ENCODE measurements around the gene ADCYAP1R1. TPM values are rescaled to one million over a fixed set of nuclear protein-coding genes. Genes with fewer than 3 reads are reported as not detected.

Gene ADCYAP1R1
- total RNA-seq, 2 donors from 2014 or later, result 0.31 to 1.5 TPM

DNA sequence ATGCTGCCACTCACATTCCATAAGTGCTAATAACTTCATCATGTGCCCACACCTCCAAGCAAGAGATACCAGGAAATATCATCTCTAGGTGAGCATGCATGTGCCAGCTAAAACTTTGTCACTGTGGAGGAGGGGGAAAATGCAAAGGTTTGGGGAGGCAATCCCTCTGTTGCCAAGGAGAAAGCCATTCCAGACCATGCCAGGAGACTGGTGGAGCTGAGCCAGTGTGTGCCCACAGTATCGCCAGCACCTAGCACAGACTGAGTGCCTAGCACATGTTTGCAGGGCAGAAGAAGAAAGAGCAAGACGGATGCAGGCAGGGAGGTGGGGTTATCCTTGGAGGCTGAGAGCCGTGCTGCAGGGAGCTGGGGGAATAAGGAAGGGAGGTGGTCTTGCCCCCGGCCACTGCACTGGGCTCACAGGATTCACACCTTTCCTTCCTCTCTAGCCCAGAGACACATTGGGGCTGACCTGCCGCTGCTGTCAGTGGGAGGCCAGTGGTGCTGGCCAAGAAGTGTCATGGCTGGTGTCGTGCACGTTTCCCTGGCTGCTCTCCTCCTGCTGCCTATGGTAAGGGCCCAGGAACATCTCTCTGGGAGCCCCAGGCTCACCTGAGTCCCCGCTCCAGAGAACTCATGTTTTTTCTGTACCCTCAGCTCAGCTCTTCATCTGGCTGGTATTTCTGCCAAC, 10.8 kb downstream of the ADCYAP1R1 start:
- intact Hi-C loops (cut with DNase I, micrococcal nuclease), result no loop called here
- ATAC-seq (no peak), DNase-seq (no peak)

DNA sequence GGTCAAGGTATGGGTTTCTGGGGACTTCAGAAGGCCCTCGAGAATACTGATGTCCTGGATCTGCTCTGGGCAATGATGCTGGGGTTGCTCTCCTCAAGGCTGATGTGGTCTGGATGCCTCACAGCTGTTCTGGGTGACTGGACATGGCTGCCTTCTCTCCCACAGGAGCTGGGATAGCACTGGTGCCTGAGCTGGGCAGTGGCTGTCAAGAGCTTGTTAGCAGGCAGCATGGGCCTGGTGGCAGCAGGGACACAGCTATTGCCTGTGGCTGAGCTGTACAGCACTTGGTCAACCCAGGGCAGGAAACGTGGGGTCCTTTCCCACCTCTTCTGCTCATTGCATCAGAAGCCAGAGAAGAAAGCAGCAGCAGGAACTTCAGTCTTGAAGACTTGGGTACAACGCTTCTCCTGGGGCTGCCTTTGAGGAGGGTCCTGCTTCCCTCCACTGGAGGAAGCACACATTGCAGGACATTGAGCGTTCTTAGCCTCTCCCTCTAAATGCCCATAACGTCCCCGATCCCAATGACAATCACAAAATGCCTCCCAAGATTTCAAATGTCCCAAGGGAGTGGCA, 13.0 kb downstream of the ADCYAP1R1 start:
- intact Hi-C loops (cut with DNase I, micrococcal nuclease), result no loop called here
- no peak for ATAC-seq

DNA sequence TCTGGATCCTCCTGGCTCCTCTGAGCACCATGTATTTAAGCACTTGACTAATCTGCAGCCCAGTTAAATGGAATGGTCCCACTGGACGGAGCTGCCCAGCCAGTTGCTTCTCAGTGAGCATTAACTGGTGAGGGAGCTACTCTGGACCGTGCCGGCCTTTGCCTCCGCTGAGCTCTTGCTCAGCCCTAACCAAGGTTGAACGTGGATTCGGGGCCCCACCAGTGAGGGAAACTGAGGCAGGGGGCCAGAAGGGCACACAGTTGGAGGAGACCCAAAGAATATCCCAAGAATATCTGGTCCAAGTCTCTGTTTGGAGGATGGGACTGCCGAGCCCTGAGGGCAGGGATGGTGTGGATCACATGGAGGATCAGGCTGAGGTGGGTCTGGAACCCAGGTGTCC, 13.7 kb downstream of the ADCYAP1R1 start:
- no peak for ATAC-seq
- intact Hi-C loops (cut with DNase I, micrococcal nuclease), result no loop called here
- DNase-seq, result no peak

More for the DNA sequence above, 13.0 kb downstream of the ADCYAP1R1 start:
- no peak for DNase-seq

DNA sequence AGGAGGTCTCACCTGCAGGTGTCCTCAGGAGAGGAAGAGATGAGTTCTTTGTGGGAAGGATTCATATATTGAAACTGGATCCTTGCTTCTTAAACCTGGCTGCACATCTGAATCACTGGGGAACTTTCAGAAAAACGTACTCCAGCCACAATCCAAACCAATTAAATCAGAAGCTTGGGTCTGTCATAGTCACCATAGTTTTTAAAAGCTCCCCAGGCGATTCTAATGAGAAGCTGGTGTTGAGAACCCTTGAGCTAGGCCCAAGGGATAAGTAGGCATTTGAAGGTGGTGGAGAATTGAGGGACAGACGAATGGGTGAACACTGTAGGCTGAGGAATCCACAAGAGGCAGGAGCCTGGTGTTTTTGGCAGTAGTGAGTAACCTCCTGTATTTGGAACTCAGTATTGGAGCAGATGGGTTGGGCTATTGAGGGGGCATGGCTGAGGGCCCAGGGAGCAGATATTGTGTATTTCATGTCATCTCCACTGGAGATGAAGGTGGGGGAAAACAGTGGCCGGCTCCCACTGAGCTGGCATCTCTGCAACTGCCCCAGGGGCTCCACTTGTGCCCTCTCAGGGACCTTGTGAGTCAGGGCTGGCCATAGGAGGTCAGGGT, 14.5 kb downstream of the ADCYAP1R1 start:
- DNase-seq (no peak), ATAC-seq (no peak)
- intact Hi-C loops (cut with DNase I, micrococcal nuclease), result no loop called here

DNA sequence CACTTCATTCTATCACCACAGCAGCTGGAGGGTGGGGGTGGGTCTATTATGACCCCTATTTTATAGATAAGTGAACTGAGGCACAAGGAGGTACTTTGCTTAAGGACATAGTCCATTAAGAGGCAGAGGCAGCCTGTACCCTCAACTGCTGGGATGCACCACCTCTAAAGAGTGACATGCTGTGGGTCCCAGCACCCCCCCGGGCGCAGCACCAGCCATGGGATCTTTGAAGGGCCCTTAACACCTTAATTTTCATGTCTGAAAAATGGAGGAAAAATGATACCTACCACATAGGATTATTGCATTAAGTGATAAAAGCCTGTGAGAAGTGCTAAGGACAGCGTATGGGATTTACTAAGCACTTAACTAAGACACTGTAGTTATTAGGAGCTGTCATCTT, 15.4 kb downstream of the ADCYAP1R1 start:
- DNase-seq, result no peak
- ATAC-seq, result no peak
- intact Hi-C loops (cut with DNase I, micrococcal nuclease), result no loop called here

DNA sequence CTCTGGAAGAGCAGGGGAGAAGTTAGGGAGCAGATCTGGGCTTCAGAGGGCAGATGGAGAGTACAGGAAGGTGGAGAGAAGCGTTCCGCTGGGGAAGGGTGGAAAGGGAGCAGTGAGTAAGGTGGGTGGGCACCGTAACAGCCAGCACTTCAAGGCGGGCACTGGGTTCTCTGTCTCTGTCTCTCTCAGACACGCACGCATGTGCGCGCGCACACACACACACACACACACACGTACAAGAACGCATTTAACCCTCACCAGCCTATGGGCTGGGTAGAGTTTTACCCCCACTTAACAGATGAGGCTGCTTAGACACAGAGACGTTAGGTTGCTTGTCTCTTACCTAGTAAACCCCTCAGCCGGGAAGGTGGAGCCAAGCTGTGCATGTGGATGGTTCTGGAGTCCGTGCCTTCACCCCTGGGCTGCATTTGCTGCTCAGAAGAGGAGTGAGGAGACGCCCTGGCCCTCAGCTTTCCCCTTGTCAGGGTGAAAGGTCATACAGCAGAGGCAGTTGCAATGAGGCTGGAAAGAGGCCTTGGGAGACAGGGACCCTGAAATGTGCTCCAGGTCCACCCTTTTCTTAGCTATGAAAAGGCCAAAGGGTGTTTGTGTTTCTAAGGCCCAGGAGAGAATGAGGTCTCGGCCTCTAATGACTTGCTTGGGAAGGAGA, 16.0 kb downstream of the ADCYAP1R1 start:
- peak in 1 of 2 donors; percentile 13 for DNase-seq

DNA sequence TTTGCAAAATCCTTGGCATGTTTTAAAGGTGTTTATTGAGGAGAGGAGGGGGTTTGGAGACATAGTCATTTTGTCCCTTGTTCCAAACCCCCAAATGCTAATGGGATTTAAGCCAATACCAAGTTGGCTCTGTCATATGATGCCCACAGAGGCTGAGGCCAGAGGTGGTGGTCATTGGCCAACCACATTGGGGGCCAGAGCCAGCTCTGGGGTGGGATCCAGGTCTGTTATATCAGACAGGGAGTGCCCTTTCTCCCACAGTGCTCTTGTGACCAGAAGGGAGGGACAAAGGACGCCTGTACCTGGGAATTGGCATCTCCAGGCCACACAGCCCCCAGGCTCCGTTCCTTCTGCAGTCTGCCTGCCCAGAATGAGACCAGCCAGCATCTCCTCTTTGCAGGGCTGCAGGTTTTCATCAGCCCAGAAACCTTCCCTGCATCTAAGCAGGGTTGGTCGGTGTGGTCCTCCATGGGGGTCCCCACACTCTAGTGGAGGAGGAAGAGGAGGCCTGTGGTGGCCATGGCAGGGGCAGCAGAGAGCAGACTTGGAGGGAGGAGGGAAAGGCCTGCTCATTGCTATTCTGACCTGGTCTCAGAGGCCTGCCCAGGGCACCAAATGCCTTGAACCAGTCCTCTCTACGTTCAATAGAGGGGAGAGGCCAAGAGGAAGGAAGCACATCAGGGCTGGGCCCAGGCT, 17.9 kb downstream of the ADCYAP1R1 start:
- intact Hi-C loops (cut with DNase I, micrococcal nuclease), result no loop called here
- no peak for DNase-seq
- ATAC-seq, result no peak

More for the DNA sequence above, 16.0 kb downstream of the ADCYAP1R1 start:
- no peak for ATAC-seq
- intact Hi-C loops (cut with DNase I, micrococcal nuclease), result no loop called here

DNA sequence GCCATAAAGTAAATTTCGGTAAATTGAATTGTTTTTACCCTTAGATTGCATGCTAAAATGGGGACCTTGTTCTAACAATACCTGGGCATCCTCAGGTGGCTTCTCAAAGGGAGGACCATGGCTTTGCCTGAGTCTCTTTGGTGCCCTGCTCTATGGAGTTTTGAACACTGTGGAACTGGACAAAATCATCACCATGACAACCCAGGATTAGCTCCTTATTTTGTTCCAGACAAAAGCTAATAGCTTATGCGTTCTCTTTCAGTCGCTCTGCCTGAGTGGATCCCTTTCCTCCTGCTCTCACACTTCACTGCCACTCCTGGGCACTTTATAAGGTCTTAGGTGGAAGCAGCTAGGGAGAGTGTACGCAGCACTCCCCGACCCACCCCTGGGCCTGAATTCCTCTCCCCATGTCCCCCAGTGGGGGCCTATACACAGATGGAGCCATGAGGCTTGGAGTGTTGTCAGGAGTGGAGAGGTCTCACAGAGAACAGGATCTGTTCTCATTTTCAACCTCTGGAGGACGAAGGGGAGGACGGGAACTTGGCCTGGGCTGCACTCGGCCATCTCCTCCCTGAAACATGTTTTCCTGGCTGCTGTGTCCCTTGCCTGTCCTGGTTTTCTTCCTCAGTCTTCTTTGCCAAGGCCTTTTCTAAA, 19.0 kb downstream of the ADCYAP1R1 start:
- DNase-seq (no peak), ATAC-seq (no peak)
- intact Hi-C loops (cut with DNase I, micrococcal nuclease), result no loop called here

DNA sequence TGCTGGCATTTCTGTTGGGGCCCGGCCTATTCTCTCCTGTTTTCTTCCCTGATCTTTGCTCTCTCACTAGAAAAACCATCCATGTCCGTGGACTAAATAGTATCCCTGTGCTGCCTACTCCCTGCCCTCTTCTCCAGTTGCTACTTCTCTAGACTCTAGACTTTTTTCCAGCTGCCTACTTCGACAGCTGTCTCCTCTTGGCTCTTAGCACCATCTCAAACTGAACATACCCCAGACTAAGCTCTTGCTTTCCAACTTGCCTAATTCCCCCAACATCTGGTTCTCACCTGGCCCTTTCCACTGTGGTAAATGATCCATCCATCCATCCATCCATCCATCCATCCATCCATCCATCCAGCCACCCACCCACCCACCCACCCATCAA, 19.5 kb downstream of the ADCYAP1R1 start:
- ATAC-seq (no peak), DNase-seq (no peak)
- intact Hi-C loops (cut with DNase I, micrococcal nuclease), result no loop called here

DNA sequence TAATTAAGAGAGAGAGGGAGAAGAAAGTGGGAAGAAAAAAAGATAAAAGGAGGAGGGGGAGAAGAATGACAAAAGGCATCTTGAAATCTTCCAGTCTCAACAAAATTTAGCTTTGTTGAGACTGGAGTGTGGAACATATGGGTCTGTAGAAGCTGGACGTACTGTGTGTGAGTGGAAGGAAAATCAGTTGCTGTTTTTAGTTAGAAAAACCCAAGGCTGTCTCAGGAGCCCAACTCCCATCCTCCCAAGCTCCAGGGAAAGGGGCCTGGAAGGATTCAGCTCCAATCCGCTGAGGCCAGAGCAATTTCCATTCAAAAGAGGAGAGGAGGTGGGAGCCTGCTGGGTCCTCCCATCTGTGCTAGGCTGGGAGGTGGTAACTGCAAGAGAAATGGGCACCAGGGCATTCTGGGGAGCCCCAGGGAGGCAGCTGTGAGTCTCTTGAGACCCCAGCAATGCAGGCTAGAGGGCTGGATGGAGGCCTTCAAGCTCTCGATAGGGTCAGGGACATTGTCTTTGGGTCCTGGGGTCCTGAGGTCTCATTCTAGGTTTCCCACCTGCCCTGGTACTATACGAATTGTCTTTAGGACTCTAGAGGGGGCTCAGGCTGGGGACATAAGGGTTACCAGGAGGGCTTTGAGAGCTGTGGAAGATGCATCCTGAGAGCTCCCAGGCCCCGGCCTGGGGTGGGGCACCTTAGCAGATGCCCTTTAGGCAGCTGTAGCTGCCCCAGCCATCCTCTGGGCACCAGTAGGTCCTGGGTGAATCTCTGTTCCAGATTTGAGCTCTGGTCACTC, 21.4 kb downstream of the ADCYAP1R1 start:
- intact Hi-C loops (cut with DNase I, micrococcal nuclease), result no loop called here
- DNase-seq (no peak), ATAC-seq (no peak)

DNA sequence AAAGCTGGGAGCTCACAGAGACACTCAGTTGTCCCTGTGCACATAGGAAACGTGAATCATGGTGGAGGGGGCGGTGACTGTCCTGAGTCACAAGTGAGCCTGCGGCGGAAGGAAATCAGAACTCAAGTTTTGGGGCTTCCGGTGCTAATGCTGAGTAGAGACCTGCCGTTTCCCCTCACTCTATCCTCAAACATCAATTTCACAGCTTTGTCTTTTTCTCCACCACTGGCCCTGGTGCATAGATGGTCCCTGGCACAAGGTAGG, 21.9 kb downstream of the ADCYAP1R1 start:
- intact Hi-C loops (cut with DNase I, micrococcal nuclease), result no loop called here
- no peak for DNase-seq
- ATAC-seq, result no peak

DNA sequence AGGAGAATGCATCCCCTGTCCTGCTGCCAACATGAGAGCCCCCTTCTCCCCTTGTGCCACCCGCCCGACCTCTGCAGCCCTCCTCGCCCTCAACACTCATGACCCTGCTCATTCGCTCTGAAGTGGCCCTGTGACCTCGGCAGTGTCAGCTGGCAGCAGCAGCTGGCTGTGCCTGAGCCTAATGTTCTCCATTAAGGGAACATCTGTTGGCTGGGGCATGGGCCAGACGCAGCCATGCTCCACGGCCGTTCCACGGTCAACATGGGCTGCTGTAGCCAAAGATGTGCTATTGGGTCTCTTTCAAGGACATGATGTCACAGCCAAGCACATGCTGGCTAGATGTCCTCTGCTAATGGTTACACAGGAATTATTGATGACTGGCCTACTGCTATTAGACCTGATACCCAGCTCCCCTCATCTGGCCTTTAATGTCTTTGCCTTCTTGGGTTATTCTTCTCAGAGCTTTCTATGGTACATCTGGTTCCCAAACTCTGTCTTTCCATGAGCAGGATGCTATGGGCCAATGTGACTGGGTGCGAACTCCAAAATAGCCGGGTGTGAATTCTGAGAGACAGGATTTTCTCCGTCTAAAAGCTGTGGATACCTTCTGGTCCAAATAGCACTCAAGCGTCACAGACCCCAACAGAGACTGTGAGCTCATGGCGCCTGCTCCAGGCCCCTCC, 22.4 kb downstream of the ADCYAP1R1 start:
- ATAC-seq (no peak), DNase-seq (peak in 1 of 2 donors; percentile 46)
- intact Hi-C loops (cut with DNase I, micrococcal nuclease), result no loop called here

DNA sequence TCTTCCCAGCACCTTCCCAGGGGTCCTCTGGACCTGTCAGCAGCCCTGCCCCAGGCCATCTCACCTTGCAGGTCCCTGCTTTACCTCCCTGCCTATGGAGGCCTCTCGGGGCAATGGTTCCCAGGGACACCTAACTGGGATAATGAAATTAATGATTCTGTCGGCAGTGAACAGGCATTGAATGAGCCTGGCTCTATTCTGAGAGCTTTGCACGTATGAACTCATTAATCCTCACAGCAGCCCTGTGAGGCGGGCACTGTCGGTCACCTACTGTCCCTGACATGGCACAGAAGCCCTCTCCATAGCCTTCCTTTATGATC, 22.9 kb downstream of the ADCYAP1R1 start:
- DNase-seq (no peak), ATAC-seq (no peak)
- intact Hi-C loops (cut with DNase I, micrococcal nuclease), result no loop called here

DNA sequence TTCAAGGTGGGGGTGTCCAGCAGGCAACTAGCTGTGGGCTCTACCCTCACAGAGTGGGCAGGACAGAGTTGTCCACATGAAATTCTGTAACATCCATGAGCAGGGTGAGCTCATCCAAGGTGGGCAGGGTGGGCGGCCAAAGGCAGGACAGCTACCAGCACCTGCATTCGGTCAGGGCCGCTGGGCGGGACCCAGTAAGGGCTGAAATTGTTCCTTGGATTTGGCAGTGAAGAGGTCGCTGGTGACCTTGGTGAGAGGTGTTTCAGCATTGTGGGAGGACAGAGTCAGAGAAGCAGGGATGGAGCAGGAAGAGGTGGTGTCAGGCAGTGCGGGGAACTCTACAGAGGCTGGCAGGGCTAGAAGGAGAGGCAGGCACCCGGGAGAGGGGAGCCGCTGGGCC, 23.9 kb downstream of the ADCYAP1R1 start:
- no peak for ATAC-seq
- no peak for DNase-seq
- intact Hi-C loops (cut with DNase I, micrococcal nuclease), result no loop called here

DNA sequence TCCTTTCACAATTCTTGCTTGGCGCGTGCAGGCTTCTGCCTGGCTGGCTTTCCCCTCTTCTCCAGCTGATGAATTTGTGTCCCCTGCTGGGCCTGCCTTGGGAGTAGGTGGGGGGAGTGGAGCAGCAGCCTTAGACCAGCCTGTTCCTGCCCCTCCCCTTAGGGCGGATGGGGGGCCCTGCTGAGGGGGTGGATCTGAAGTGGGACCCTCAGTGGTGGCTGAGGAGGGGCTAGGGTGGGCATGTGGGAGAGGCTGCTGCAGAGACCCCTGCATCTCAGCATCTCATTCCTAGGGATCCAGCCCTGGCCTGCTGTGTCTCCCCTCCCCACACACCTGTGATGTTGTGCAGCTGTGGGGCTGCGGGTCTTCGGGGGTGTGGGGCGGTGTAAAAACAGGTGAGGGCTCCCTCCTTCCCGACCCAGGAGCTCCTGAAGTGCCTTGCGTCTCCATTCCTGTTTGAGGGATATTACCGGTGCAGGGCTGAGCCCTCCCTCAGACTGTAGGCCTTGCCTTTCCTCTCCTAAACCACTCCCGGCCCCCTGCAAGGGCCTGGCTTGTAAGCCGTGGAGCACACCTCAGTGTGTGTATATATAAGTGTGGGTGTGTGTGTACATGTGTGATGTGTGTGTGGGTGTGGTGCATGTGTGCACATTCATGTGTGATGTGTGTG, 24.7 kb downstream of the ADCYAP1R1 start:
- DNase-seq (no peak), ATAC-seq (no peak)
- intact Hi-C loops (cut with DNase I, micrococcal nuclease), result no loop called here

DNA sequence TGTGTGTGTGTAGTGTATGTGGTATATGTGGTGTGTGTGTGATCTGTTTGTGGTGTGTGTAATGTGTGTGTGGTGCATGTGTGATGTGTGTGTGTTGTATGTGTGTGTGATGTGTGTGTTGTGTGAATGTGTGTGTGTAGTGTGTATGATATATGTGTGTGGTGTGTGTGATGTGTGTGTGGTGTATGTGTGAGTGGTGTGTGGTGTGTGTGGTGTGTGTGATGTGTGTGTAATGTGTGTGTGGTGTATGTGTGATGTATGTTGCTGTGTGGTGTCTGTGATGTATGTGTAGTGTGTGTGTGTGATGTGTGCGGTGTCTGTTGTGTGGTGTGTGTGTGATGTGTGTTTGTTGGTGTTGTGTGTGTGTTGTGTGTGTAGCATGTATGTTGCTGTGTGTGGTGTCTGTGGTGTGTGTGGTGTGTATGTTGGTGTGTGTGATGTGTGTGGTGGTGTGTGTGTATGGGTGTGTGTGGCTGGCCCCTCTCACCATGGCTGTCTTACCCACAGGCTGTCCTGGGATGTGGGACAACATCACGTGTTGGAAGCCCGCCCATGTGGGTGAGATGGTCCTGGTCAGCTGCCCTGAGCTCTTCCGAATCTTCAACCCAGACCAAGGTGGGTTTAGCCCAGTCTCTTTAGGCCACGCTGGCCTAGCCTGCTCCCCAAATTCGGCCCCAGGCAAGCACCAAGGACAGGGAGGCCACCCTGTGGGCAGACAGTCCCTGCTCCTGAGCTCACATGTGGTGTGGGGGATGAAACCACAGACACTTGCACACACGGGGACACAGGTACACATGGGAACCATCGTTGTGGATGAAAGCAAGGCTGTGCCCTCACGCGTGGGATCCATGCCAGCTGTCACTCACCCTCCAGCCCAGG, 25.6 kb downstream of the ADCYAP1R1 start:
- intact Hi-C loops (cut with DNase I, micrococcal nuclease), result no loop called here
- ATAC-seq, result no peak
- DNase-seq, result no peak
